K562 (cell line): Measurements from ENCODE around the gene C2CD2L. TPM values are rescaled to one million over a fixed set of nuclear protein-coding genes. Genes with fewer than 3 reads are reported as not detected.
A peak's percentile ranks its signal among the peaks of the same experiment; 100 is the strongest.

Experiments used
- ATAC-seq: fragments of 200-7000 bp; cut with Tn5 transposase; 3 replicates; pipeline ENCODE4 v1.9.1; 2020; ENCODE audit warnings: moderate library complexity
- BruUV-seq: library from RNA; stranded (reverse); fragments of 400-500 nt; replicated peaks from 2 replicates; lab custom pipeline; 2021; lab: Mats Ljungman, UMichigan
- CTCF ChIA-PET: fragments of 300-600 bp; formaldehyde crosslinking; extraction: SDS; loops from one replicate; lab custom pipeline; 2021; ENCODE audit warnings: low intra/inter-chr PET ratio; lab: Yijun Ruan, JAX
- POLR2A ChIA-PET: fragments of 300-600, 350-650 bp; sonication (Branson Sonifier 250); formaldehyde crosslinking; extraction: SDS; loops from one replicate; lab custom pipeline; 2021; ENCODE audit warnings: antibody characterized with exemption, inconsistent platforms; lab: Yijun Ruan, JAX
- DNase-seq, 4 experiments: peaks; one replicate each; pipeline versions ENCODE4 v3.0.0 to v3.0.0-alpha.2; 2011 to 2018; ENCODE audit warnings: low spot score in 3 of 4, mixed read lengths in 3 of 4; ENCODE audit errors: extremely low read depth in 1 of 4
- FAIRE-seq: peaks from 2 replicates; lab custom pipeline; 2011; peaks lifted over from hg19 to GRCh38; lab: Jason Lieb, UNC
- H2AFZ ChIP-seq: 2 replicates; pipeline ENCODE4 v1.6.0; 2011; ENCODE audit warnings: low read depth, low read length, control low read depth, inconsistent platforms
- H3K27ac ChIP-seq: fragments of 200-600 bp; 3 replicates; pipeline ENCODE4 v1.8.0; 2011; ENCODE audit warnings: low read depth, mild to moderate bottlenecking, control low read depth, inconsistent platforms, low read length, moderate library complexity, mixed read lengths; ENCODE audit errors: extremely low read depth
- H3K27me3 ChIP-seq, 2 experiments: fragments of 300-600 bp in 1 of 2; 2 replicates in 1 of 2; 3 replicates in 1 of 2; pipeline versions ENCODE4 v1.6.0 to v1.8.0; 2011; ENCODE audit warnings: inconsistent platforms in 2 of 2, low read length in 2 of 2, mild to moderate bottlenecking in 1 of 2, mixed read lengths in 1 of 2, moderate library complexity in 1 of 2; ENCODE audit not compliant: control insufficient read depth in 2 of 2, insufficient read depth in 2 of 2
- H3K36me3 ChIP-seq: fragments of 300-600 bp; 3 replicates; pipeline ENCODE4 v1.8.0; 2011; ENCODE audit warnings: mild to moderate bottlenecking, low read length, inconsistent platforms; ENCODE audit not compliant: control insufficient read depth, insufficient read depth
- H3K4me1 ChIP-seq, 2 experiments: fragments of 200-600 bp in 1 of 2; replicated peaks in 1 of 2; 2 replicates in 1 of 2; 3 replicates in 1 of 2; pipeline versions ENCODE4 v1.5.1 to v1.8.0; 2011; ENCODE audit warnings: inconsistent platforms in 2 of 2, low read length in 2 of 2, mild to moderate bottlenecking in 1 of 2, mixed read lengths in 1 of 2, moderate library complexity in 1 of 2; ENCODE audit not compliant: control insufficient read depth in 2 of 2, insufficient read depth in 2 of 2
- H3K4me2 ChIP-seq: 2 replicates; pipeline ENCODE4 v1.6.1; 2011; ENCODE audit warnings: low read length, control low read depth, inconsistent platforms, mixed read lengths; ENCODE audit not compliant: insufficient read depth
- H3K4me3 ChIP-seq: fragments of 200-600 bp; sonication (generic), shearing (Covaris generic); 2 replicates; pipeline ENCODE4 v1.5.1; 2016; ENCODE audit warnings: control low read depth, inconsistent platforms
- H3K79me2 ChIP-seq: fragments of 200-600 bp; 3 replicates; pipeline ENCODE4 v1.8.0; 2011; ENCODE audit warnings: low read length, inconsistent platforms; ENCODE audit not compliant: control insufficient read depth, insufficient read depth
- H3K9ac ChIP-seq, 2 experiments: 2 replicates each; pipeline versions ENCODE4 v1.6.0 to v1.6.1; 2011; ENCODE audit warnings: low read depth in 2 of 2, low read length in 2 of 2, control low read depth in 1 of 2, inconsistent platforms in 1 of 2, mild to moderate bottlenecking in 1 of 2, mixed read lengths in 1 of 2; ENCODE audit not compliant: insufficient read depth in 1 of 2
- H3K9me1 ChIP-seq: one replicate; pipeline ENCODE4 v1.6.0; 2011; ENCODE audit warnings: inconsistent platforms, mild to moderate bottlenecking, low read length, moderate library complexity; ENCODE audit not compliant: control insufficient read depth, insufficient read depth
- H3K9me3 ChIP-seq: replicated peaks from 2 replicates; pipeline ENCODE4 v1.5.1; 2011; ENCODE audit warnings: low read depth, low read length, inconsistent platforms; ENCODE audit not compliant: control insufficient read depth, insufficient read depth
- H4K20me1 ChIP-seq: replicated peaks from 2 replicates; pipeline ENCODE4 v1.6.1; 2011; ENCODE audit warnings: low read length, inconsistent platforms, mixed read lengths; ENCODE audit not compliant: control insufficient read depth, insufficient read depth
- BACH1 ChIP-seq: fragments of 200-800 bp; sonication (Bioruptor generic); IDR thresholded peaks from 2 replicates; pipeline ENCODE4 v1.6.1; 2016; ENCODE audit warnings: missing genetic modification characterization, missing compliant biosample characterization
- BCOR ChIP-seq: fragments of 450-650 bp; IDR thresholded peaks from 2 replicates; pipeline ENCODE4 v1.6.1; 2016
- KDM1A ChIP-seq, 2 experiments: fragments of 450-650 bp; IDR thresholded peaks; 2 replicates each; pipeline ENCODE4 v1.6.1; 2016; ENCODE audit warnings: mild to moderate bottlenecking in 2 of 2
- RBM25 ChIP-seq: fragments of 200-400 bp; formaldehyde crosslinking; IDR thresholded peaks from 2 replicates; pipeline ENCODE4 v1.6.1; 2018; ENCODE audit warnings: low read length, low read depth, moderate library complexity; ENCODE audit not compliant: severe bottlenecking
- SMARCA5 ChIP-seq: fragments of 450-650 bp; IDR thresholded peaks from 2 replicates; pipeline ENCODE4 v1.6.1; 2016
- ZFP36 ChIP-seq: fragments of 150-350 bp; IDR thresholded peaks from 2 replicates; pipeline ENCODE4 v1.6.1; 2018; ENCODE audit warnings: low read length, low read depth; ENCODE audit not compliant: partially characterized antibody
- ZSCAN29 ChIP-seq: fragments of 450-650 bp; IDR thresholded peaks from 2 replicates; pipeline ENCODE4 v1.6.1; 2017
- WGBS: fragments of 100-300 bp; shearing (Covaris generic); methylation state at CpG from one replicate; pipeline ENCODE4 v1.1.6; 2016; ENCODE audit warnings: low coverage, mixed read lengths; ENCODE audit not compliant: insufficient coverage; ENCODE audit errors: missing lambda C conversion rate; 5-methylcytosine and 5-hydroxymethylcytosine counted together
- in situ Hi-C: fragments of 300-500 bp; cut with MboI; formaldehyde crosslinking; loops from 4 replicates; pipeline ENCODE4 v1.15.0; 2018; ENCODE audit warnings: inconsistent platforms, mixed read lengths
- intact Hi-C: fragments of 100-400 bp; cut with micrococcal nuclease; formaldehyde crosslinking; loops from 2 replicates; pipeline ENCODE4 v1.14.2; 2022
- polyA plus RNA-seq, 8 experiments: library from polyadenylated mRNA; depleted of rRNA in 4 of 8; stranded (reverse) in 5 of 8; unstranded in 3 of 8; fragments of >200 nt; fragmentation: Nextera tagmentation in 2 of 8; fragmentation: Illumina TruSeq in 1 of 8; extraction: Ambion mirVana in 2 of 8; extraction: Trizol in 1 of 8; gene quantifications; 2 replicates each; pipeline versions ENCODE4 v1.2.1 to v1.2.3, GENCODE V29; 2011 to 2014; ENCODE audit warnings: inconsistent platforms in 1 of 8, missing spikeins in 1 of 8
- total RNA-seq, 7 experiments: library from RNA; depleted of rRNA in 6 of 7; stranded (reverse); fragments of >200 nt in 6 of 7; fragmentation: Illumina TruSeq in 2 of 7; extraction: Trizol in 2 of 7; gene quantifications; 2 replicates each; pipeline versions ENCODE4 v1.2.1 to v1.2.3, GENCODE V29; 2011 to 2021; ENCODE audit warnings: low replicate concordance in 1 of 7

Gene C2CD2L
- total and polyA plus RNA-seq, 9 of the 15 experiments (the other 6 are each of a cell fraction or from before 2014, with no cell fraction given) = 0.66 to 41.2 (median 14.8) TPM

DNA sequence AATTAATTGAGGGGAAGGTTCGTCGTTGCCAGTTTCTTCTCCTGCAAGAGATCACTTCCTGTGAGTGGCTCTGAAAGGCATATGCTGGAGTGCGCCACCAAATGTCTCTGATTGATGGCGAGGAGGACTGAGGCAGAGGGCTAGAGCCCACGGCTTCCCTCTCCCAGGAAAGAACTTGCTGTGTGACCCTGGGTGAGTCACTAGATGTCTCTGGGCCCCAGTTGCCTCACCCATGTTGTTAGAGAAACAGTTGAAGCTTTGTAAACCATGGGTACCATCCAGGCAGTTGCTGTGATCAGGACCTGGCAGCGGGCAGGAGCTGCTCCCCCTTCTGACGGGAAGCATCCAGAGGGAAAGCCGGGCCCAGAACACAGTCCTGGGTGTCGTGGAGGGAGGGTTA is 44.9 kb downstream of the C2CD2L start:
- in situ Hi-C loops (no loop called here), intact Hi-C loops (no loop called here)
- DNase-seq (no peak), ATAC-seq (no peak), FAIRE-seq (peak; percentile 6)
- Histone ChIP-seq H3K79me2 (no peaks in the 10 kb centered on the region), H2AFZ (no peak overlapping the region), H3K4me3 (no peak overlapping the region), H3K9me3 (no peaks in the 10 kb centered on the region), H3K27me3 (peaks cover 4 to 20% of the 10 kb centered on the region in 2 experiments; a peak in 4 of 5 replicates), H3K27ac (no peak overlapping the region), H4K20me1 (no peaks in the 10 kb centered on the region; the same call in 1 of the 2 replicates), H3K9ac (0 out of 4 replicates have a peak overlapping the region, but pooled peaks of 1 of the 2 experiments have one; percentile 33), H3K4me1 (peaks cover 19 to 36% of the 10 kb centered on the region in 2 experiments; a peak in 4 of 5 replicates), H3K36me3 (no peaks in the 10 kb centered on the region), H3K4me2 (no peak overlapping the region), H3K9me1 (no peaks in the 10 kb centered on the region)
- 0 out of 2 replicates have a peak, but pooled peaks have one; percentile 14 for TF ChIP-seq SMARCA5
- peak; percentile 80 for TF ChIP-seq ZFP36
- no peak for TF ChIP-seq ZSCAN29
- no peak for TF ChIP-seq BACH1 (tag)
- peak; percentile 16 for TF ChIP-seq RBM25
- peak in 1 of 2 experiments; percentile 34; a peak in 1 of 4 replicates for TF ChIP-seq KDM1A (IDR thresholded peaks at IDR 0.05)
- peak; percentile 74 for TF ChIP-seq BCOR
- BruUV-seq = no TSS peak
- POLR2A ChIA-PET = interaction anchor here (0.5 to 1.1 kb wide), 5 partner anchors 11 to 367 kb away, joined by 3 to 4 read pairs (median 3); no protein-coding TSS in a partner anchor
- CTCF ChIA-PET = no interaction called here
- WGBS = 44% methylated on average over 8 of the region's 9 CpGs
